NCI-H2196 treated with DMSO at 0.1 percent for 48 hours (cell line): Measurements from ENCODE around the gene SGSH.

Experiments
- DNase-seq: peaks from one replicate; lab custom pipeline; 2025; ENCODE audit not compliant: unreplicated experiment; lab: John Stamatoyannopoulos, UW

The SGSH gene

DNA sequence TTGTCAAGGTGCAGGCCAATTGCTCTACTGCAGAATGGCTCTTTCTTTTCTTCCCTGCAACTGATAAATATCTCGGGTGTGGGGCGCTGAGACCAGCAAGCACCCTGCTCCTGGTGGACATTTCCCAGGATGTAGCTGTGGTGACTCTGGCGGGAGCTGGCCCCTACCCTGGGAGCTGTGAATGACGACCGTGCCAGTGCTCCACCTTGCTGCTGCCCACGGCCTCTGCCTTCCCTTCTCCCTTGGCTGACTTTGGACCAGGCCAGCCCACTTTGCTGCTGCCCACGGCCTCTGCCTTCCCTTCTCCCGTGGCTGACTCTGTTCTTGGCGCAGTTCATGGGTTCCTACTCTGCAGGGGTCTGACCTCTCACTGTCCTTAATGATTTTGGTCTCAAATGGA is 34.2 kb downstream of the SGSH start:
- DNase-seq = no peak

DNA sequence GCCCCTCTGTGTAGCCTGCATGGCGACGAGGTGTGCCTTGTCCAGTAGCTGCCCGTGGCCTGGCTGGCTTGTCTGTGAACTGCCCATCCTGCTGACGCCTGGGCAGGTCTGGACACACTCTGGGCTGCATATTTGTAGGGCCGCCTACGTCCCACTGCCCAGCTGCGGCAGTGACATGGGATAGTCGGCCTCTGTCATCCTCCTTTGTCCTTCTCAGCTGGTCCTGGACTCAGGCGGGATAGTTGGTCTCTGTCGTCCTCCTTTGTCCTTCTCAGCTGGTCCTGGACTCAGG is 35.8 kb downstream of the SGSH start:
- DNase-seq = no peak

DNA sequence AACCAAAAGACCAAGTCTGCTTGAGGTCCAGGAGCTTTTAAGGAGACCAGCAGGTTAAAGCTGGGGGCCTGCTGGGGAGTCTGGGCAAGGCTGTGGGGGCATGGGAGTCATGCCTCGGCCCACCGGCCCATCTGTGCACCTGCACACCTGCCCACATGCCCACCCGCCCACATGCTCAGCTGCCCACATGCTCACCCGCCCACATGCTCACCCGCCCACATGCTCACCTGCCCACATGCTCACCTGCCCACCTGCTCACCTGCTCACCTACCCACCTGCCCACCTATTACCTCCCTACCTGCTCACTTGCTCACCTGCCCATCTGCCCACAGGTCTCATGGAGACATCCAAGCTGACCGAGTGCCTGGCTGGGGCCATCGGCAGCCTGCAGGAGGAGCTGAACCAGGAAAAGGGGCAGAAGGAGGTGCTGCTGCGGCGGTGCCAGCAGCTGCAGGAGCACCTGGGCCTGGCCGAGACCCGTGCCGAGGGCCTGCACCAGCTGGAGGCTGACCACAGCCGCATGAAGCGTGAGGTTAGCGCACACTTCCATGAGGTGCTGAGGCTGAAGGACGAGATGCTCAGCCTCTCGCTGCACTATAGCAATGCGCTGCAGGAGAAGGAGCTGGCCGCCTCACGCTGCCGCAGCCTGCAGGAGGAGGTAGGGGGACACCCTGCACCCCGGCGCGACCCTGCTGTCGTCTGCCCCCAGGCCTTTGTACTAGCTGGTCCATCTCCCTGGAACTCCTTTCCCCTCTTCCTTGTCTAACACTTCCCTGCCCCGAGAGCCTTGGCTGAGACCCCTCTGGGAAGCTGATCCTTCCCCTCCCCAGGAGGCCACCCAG is 36.3 kb downstream of the SGSH start:
- DNase-seq = no peak

DNA sequence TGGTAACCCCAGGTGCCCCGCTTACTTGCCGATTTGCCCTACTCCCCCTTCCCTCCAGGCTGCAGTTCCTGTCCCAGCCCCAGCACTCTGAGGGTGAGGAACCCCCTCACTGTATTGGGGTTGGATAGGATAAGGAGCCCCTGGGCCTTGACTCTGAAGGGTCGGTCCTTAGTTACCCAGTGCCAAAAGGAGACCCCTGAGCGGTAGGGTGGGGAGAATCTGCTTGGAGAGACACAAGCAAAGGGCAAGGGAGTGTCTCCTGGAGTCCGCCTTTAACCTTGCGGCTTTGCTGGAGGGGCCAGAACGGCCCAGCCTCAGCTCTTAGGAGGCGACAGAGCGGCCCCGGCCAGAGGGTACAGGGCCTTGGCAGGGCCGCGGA is 37.3 kb downstream of the SGSH start:
- DNase-seq = no peak

DNA sequence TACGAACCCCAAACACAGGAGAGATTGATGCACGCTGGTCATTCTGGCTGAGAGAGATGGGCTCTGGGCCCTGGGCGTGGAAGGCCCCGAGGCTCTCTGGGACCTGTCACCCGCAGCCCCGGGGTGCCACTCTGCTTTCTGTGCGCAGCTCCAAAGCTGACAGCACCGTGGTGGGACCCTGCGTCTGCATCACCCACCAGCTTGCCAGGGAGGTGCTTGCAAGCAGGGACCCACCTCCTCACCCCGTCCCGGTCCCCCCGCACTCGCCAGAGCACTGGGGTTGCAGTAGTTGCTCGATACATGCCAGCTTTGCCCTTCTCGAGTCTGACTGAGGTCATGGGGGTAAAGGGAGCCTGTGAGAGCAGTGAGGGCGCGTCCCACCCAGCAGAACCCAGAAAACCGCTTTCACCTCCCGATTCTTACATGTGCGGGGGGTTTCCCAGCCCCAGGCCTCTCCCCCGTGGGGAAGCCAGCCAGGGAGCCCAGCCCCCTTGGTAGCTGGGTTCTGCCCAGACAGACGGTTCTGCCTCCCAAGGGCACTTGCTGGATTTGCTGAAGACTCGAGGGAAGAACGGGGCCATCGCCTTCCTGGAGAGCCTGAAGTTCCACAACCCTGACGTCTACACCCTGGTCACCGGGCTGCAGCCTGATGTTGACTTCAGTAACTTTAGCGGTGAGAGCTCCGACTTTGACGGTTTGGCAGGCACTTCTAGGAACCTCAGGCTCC is 37.9 kb downstream of the SGSH start:
- DNase-seq = no peak

DNA sequence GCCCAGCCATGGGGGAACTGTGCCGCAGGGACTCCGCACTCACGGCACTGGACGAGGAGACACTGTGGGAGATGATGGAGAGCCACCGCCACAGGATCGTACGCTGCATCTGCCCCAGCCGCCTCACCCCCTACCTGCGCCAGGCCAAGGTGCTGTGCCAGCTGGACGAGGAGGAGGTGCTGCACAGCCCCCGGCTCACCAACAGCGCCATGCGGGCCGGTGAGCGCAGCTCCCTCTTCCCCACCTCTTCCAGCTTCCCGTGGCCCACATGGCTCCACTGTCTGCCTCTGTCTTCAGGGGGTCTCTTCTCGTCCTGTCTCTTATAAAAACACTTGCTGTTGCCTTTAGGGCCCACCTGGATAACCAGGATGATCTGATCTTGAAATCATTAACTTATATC is 38.7 kb downstream of the SGSH start:
- DNase-seq = no peak

DNA sequence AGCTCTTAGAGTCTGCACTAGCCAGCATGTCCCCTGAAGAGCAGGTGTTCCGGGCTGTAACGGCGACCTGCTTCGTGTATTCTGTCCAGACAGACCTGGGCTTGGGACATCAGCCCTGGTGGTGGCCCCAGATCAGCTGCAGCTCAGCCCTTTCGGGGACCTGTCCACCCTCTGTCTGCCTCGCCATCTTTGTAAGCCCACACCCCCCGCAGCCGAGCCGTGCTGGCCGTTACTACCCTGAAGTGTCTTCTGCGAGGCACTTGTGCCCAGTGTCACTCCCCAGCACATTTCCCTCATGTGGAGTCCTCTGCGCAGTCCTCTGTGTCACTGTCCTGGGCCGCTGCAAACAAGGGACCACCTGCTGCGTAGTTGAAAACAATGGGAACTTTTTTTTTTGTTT is 39.9 kb downstream of the SGSH start:
- DNase-seq = no peak

DNA sequence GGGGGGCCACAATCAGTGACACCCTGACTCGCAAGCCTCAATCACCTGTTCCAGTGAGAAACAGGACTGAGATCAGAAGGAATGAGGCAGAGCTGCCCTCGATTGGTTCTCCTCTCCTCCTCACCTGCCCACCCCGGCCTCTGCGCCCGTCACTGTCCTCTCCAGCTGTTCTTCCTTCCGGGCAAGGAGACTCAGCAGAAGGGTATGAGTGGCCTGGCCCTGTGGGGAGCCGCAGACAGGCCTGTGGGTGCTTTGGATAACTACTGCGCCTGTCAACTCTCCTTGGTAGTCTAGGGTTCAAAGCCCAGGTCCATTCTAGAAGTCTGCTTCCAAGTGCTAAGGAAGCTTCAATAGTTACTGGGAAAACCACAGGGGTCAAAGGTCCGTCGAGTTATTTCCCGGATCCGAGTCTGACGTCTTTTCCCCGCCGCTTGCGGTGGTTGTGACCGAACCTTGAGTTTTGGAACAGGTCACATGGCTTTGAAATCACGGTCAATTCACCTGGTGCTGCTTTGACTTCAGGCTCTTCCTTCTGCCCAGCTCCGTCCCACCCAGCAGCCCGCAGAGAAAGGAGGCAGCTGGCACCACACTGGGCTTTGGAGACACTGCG is 42.0 kb downstream of the SGSH start:
- DNase-seq = no peak

DNA sequence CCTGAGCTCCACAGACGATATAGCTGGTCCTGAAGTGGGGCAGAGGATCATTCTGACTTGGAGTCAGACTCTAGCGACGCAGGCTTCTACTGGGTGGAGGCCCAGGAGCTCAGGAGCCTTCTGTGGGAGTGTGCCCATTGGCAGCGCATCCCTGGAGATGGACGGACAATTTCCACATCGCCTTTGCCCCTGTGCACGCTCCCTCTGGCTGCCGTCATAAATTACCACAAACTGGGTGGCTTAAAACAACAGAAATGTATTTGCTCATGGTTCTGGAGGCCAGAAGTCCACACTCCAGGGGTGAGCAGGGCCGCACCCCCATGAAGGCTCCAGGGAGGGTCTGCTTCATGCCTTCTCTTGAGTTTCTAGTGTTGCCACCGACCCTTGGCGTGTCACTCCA is 43.4 kb downstream of the SGSH start:
- no peak for DNase-seq

DNA sequence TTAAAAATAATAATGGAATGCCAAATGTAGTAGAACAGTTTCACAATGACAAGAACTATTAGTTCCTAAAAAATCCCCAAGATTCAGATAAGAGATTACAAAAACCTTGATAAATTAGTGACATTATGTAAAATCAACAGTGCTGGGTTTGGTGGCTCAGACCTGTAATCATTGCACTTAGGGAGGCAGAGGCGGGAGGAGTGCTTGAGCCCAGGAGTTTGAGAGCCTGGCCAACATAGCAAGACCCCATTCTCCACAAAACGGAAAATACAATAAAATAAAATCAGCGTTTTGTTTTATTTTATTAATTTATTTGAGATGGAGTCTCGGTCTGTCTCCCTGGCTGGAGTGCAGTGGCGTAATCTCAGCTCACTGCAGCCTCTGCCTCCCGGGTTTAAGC is 46.2 kb downstream of the SGSH start:
- DNase-seq = no peak

DNA sequence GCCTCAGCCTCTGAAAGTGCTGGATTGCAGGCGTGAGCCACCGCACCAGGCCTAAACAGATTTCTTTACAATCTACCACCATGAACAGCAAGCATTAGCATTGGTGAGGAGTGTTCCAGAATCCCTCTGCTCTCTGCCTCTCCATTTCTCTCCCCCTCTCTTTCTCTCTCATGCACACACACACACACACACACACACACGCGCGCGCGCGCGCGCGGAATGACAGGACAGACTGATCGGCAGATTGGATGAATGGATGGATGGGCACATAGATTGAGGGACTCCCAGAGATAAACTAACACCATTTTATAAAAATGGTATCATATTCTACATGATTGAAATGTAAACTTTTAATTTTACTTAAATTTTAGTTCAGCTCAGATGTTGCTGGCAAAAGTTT is 47.0 kb downstream of the SGSH start:
- DNase-seq = no peak

DNA sequence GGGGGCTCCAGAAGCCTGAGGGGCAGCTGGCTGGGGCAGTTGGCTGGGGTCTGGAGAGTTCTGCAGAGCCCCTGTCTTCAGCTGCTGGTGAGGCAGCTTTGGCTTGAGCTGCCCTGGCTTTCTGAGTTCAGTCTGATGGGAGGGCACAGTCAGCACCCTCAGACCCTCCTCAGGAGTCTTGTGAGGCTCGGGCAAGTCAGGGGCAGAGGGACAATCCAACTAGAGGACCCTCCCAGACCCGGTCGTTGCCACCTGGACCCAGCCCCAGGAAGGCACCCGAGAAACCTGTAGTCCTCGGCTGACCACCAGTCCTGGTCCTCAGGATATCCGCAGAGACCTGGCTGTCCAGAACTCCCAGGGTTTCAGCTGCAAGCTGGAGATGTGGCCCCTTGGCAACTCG is 48.5 kb downstream of the SGSH start:
- no peak for DNase-seq

DNA sequence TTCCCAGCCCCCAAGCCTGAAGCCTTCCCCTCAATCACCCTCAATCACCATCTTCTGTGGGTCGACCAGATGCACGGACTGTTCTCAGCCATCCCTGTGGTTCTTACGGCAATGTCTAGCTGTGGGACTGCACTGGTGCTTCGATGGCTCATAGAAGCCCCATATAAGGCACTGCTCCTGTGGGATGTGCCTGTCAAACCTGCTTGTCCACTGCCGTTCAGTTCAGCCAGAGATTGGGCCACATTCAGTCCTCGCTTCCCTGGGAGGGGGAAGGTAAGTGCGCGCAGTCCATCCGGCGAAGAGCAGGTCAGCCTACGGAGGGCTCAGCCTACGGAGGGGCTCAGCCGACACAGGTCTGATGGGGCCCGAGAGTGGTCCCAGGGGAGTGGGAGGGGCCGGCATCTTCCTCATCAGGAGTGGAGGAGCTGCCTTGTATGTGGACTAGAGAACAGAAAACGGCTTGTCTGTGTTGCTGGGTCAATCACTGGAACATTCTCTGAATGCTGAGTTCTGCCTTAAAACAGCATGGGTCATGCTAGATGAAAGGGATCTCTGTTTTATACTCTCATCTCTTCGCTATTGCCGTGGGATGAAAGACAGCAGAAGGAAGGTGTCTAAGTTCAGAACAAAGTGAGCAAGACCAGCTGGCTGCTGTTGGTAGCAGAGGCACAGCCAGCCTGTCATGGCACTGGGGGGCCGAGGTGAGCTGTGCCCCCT is 50.2 kb downstream of the SGSH start, which contains the start of gene CARD14:
CARD14 (plus strand) TSS at position 247 of the 717 bp plus-strand sequence. CDS start 11,409 bp downstream, outside the sequence.
- no peak for DNase-seq

DNA sequence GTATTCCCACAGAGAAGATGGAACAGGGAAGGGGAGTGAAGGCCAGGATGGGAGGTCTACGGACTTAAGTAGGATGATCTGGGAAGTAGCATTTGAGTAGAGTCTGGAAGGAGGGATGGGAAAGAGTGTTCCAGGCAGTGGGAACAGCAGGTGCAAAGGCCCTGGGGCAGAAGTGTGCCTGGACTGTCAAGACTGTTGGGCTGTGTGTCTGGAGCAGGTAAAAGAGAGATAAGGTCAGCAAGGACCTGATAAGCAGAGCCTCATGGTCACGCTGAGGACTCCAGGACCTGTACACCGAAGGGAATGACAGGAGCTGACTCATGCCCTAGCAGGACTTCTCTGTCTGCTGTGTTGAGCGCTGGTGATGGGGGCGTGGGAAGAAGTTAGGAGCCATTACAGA is 51.0 kb downstream of the SGSH start:
- no peak for DNase-seq

DNA sequence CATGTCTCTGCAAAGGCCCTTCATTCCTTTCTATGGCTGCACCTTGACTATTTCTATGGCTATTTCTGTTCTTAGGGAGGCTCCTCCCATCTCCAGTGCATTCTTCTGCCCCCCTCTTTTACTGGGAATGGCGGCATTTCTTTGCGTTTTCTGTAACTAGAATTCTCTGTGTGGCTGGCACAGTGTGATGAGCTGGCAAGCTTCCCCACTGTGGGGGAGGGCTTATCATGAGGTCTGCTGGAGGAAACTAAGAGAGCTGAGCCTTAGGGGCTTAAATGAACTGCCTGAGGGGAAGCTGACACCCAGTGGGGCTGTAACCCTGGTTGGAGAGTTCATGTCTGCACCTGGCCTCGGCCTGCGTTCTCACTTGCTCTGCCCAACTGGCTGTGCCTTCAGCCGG is 51.8 kb downstream of the SGSH start:
- DNase-seq = no peak

DNA sequence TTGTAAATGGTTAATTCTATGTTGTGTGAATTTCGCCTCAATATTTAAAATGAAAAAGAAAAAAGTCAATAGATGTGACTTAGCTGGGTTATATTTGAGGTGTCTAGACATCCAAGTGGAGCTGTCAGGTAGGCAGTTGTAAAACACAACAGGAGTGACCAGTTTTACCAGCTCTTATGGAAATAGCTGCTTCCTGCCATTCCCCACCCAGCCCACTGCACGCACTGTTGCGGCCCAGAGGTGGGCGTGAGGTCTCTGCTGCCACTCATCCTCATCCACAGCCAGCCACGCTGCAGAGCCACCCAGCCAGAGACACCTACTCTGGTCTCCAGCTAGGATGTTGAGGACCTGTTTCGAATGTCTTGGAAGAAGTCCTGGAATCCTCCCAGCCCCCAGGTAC is 53.7 kb downstream of the SGSH start:
- DNase-seq = no peak

DNA sequence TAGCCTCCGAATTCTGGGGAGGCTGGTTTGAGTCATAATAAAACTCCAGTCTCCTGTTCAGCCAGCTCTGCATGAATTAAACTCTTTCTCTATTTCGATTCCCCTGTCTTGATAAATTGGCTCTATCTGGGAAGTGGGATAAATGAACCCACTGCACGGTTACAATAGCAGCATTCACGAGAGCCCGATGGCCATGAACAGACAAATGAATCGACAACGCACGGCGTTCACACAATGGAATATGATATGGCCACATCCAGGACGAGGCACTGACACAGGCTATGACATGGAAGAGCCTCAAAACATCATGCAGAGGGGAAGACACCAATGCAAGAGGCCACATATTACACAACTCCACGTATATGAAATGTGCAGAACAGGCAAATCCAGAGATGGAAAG is 55.9 kb downstream of the SGSH start:
- DNase-seq = no peak

DNA sequence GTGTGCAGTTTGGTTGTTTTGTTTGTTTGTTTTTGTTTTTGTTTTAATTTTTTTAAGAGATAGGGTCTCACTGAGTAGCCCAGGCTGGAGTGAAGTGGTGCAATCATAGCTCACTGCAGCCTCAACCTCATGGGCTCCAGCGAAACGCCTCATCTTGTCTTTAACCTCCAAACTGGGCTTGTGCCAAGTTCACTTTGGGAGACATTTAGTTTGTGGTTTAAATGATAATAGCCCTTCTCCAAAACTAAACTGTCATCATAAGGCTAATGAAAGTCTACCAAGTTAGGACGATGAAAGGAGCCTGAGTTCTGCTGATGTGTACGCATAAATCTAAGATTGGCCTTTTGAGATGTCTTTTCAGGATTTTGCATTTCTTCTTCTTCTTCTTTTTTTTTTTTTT is 56.8 kb downstream of the SGSH start:
- no peak for DNase-seq

DNA sequence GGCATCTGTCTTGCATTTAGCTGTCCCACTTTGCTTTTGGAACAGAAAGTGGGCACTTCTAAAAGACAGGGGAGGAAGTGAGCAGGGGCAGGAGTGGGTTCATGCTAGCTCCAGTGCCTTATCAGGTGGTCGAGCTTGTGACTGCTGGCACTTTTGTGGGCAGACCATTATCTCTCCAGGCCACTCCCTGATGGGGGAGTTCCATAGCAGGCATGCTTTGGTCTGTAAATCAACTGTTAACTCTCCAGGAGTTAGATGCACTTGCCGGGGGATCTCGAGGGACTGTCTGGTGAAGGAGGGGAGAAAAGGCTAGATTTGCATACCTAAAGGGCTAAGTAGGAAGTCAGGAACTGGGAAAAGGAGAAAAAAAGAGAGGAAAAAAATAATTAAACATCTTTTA is 59.6 kb downstream of the SGSH start:
- no peak for DNase-seq
